ENCODE results near the gene CDPF1. TPM values are rescaled to one million over a fixed set of nuclear protein-coding genes. Genes with fewer than 3 reads are reported as not detected.

The CDPF1 gene, protein sequence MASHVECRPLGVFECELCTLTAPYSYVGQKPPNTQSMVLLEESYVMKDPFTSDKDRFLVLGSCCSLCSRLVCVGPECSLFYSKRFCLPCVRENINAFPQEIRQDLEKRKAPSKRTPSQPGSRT
- total RNA-seq, result 10 to 100 TPM in 2 of 3 donors, 1 to 10 TPM in 1; 7.5 to 16.6 (median 13.3) TPM

DNA sequence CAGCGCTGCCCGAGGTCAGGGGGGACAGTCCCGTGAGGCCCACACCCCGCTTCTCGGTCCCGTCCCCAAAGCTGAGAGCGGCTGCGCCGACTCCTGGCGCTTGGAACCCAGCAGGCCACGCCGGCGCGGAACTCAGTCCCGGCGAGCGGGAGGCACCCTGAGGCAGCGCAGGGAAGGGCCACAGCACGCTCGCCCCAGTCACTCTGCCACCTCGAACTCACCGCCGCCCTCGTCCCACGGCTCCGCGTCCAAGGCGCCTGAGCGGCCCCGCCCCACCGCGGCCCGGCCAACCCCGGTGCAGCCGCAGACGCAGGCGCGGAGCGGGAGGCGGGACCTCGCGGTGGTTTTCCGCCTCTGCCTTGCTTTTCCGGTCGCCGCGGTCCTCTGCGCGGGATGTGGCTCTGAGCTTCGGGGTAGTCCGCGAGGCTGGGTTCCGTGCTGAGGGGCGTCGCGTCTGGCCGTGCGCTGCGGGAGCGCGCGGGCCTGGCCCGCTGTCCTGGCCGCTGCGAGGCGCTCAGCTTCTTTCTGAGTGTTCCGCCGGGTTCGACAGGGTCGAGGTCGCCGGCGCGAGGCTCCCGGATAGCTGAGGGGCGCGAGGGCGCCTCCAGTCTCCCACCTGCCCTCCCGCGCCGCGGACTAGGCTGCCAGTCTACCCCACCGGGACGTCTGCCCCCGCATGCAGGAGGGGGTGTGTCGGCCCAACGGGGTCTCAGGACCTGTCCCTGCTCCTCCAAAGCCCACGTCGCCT lies at the start of gene CDPF1:
Gene CDPF1, minus strand, starts transcription at position 259 of the 748 bp plus-strand sequence. CDS start 2,009 bp downstream, outside the sequence.
- Histone ChIP-seq H3K36me3 (no peaks in the 10 kb centered on the region), H3K27ac (peak within 1 kb of the TSS; percentile 83 to 86), H3K4me3 (peak within 1 kb of the TSS; percentile 81 to 88 (median 82)), H3K27me3 (no peaks in the 10 kb centered on the region), H3K4me1 (peaks cover 0 to 5% of the 10 kb centered on the region in 2 donors), H3K9me3 (no peaks in the 10 kb centered on the region)
- TF ChIP-seq, protein P1, sequence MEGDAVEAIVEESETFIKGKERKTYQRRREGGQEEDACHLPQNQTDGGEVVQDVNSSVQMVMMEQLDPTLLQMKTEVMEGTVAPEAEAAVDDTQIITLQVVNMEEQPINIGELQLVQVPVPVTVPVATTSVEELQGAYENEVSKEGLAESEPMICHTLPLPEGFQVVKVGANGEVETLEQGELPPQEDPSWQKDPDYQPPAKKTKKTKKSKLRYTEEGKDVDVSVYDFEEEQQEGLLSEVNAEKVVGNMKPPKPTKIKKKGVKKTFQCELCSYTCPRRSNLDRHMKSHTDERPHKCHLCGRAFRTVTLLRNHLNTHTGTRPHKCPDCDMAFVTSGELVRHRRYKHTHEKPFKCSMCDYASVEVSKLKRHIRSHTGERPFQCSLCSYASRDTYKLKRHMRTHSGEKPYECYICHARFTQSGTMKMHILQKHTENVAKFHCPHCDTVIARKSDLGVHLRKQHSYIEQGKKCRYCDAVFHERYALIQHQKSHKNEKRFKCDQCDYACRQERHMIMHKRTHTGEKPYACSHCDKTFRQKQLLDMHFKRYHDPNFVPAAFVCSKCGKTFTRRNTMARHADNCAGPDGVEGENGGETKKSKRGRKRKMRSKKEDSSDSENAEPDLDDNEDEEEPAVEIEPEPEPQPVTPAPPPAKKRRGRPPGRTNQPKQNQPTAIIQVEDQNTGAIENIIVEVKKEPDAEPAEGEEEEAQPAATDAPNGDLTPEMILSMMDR (IDR thresholded peaks at IDR 0.05), result no peak
- TF ChIP-seq POLR2A (IDR thresholded peaks at IDR 0.05) (peak; percentile 52), POLR2AphosphoS5 (IDR thresholded peaks at IDR 0.05) (peak; percentile 58 to 77 (median 70))
- DNase-seq (ENCODE audit: low spot score in 2 of 2), result peak; percentile 80 to 91
- intact Hi-C loops (cut with DNase I; ENCODE audit: low total_unique reads), result loop anchor here (1.0 kb wide), 1 partner anchor 87 kb away; no protein-coding TSS in a partner anchor

DNA sequence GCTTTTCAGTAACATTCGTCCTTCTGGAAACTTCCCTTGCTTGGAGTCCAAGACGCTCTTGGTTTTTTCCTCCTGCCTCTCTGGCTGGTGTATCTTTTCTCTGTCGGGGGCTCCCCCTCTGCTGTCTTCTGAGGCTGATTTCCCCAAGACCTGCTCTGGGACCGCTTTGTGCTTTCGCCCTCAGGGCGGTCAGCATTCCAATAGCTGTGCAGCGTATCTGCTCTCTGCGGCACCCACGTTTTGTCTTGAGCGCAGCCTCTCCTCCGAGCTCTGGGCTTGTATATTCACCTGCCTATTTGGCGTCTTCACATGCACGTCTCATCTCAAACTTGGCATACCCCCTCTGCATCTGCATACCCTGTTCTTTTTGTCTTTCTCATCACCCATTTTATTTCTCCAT lies 49.0 kb upstream of the CDPF1 start:
- no peak for TF ChIP-seq POLR2AphosphoS5 (IDR thresholded peaks at IDR 0.05)
- TF ChIP-seq, protein P1 (IDR thresholded peaks at IDR 0.05), result no peak
- TF ChIP-seq POLR2A (IDR thresholded peaks at IDR 0.05), result no peak
- intact Hi-C loops (cut with DNase I; ENCODE audit: low total_unique reads), result loop anchor here (10.0 kb wide), 2 partner anchors 164 to 304 kb away; no protein-coding TSS in a partner anchor
- no peaks in the 10 kb centered on the region for H3K36me3 ChIP-seq
- H3K4me1 ChIP-seq, result peaks cover 0 to 3% of the 10 kb centered on the region in 2 donors
- H3K9me3 ChIP-seq, result no peaks in the 10 kb centered on the region
- H3K27ac ChIP-seq, result no peak overlapping the region
- no peak overlapping the region for H3K4me3 ChIP-seq
- no peak for DNase-seq (ENCODE audit: low spot score in 2 of 2)
- no peaks in the 10 kb centered on the region for H3K27me3 ChIP-seq

DNA sequence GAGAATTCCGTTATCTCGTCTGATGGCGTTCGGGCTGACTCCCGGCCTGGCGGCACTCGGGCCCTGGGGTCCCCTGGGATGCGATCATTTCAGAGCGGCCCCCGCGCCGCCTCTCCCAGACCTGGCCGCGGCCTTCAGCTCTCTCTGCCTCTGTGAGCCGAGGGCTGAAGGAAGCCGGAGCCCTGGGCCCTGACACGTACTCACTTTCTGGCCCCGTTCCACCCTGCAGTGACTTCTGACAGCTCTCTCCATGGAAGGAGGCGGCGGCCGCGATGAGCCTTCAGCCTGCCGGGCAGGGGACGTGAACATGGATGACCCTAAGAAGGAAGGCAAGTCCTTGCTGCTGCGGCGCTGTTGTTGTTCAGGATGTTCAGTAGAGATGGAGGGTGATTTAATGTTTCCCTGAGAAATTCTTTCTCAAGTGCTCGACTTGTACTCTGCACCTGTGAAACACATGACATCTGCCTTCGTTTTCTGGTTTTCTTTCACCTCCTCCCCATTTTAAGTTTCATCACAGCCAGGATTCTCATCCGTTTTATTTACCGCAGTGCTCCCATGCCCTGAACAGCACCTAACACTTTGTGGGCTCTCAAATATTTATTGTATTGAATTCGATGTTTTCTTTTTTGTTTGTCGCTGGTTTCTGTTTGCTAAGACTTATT lies 47.2 kb upstream of the CDPF1 start:
- no peak for DNase-seq (ENCODE audit: low spot score in 2 of 2)
- TF ChIP-seq POLR2AphosphoS5 (IDR thresholded peaks at IDR 0.05) (no peak), POLR2A (IDR thresholded peaks at IDR 0.05) (no peak)
- TF ChIP-seq, protein P1 (IDR thresholded peaks at IDR 0.05), result no peak
- peaks cover 6% of the 10 kb centered on the region for H3K36me3 ChIP-seq
- no peaks in the 10 kb centered on the region for H3K27me3 ChIP-seq
- peaks cover 0 to 1% of the 10 kb centered on the region in 2 donors for H3K9me3 ChIP-seq
- peak overlapping the region; percentile 50 to 76 (median 67) for H3K4me3 ChIP-seq
- intact Hi-C loops (cut with DNase I; ENCODE audit: low total_unique reads), result loop anchor here (10.0 kb wide), 2 partner anchors 162 to 302 kb away; no protein-coding TSS in a partner anchor
- peaks cover 0 to 3% of the 10 kb centered on the region in 2 donors for H3K4me1 ChIP-seq
- H3K27ac ChIP-seq, result peak overlapping the region; percentile 2 to 95

DNA sequence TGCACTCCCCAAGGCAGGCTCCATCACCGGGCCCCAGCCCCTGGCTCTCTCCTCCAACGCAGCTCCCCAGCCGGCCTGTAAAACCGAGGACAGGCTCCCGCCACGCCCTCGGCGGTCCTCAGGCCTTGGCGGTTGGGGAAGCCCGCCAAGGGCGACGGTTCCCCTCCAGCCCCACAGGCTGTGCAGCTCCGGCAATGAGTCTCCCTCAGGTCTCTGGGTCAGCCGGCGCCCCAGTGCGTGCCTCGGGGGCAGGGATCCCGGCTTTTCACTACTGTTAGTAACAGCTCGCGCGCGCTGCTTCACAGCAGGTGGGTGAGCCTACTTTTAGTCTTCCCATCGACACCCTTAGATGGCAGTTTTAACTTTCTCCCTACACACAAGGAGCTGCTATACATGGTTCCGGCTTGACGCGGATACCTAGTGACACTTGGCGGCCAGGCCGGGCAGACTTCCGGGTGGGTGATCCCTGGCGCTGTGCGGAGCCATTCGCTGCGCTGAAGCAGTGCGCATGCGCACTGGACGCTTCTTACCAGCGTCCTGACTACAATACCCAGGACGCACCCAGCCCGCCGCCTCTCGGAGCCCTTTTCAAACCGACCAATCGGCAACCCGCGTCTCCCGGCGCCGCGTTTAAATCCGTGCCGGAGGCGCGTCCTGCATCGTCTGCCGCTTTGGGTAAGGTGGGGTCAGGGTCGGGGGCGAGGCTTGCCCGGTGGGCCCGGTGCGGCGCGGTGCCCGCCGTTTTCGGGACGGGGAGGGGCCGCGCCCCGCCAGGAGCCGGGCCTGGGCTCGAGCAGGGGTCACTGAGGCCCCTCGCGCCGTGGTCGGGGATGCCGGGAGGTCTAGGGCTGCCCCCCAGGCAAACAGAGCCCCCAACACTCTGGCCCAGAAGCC lies 46.4 kb upstream of the CDPF1 start, which contains the start of gene GTSE1:
Gene GTSE1, plus strand, starts transcription at position 614 of the 894 bp plus-strand sequence. CDS start 531 bp downstream, outside the sequence.
- H3K27ac ChIP-seq, result peak within 1 kb of the TSS; percentile 95
- H3K27me3 ChIP-seq, result no peaks in the 10 kb centered on the region
- peaks cover 11% of the 10 kb centered on the region for H3K36me3 ChIP-seq
- peak; percentile 96 to 97 for DNase-seq (ENCODE audit: low spot score in 2 of 2)
- intact Hi-C loops (cut with DNase I; ENCODE audit: low total_unique reads), result loop anchor here (10.0 kb wide), 2 partner anchors 162 to 302 kb away; no protein-coding TSS in a partner anchor
- peaks cover 0 to 3% of the 10 kb centered on the region in 2 donors for H3K4me1 ChIP-seq
- H3K4me3 ChIP-seq, result peak within 1 kb of the TSS; percentile 50 to 76 (median 67)
- H3K9me3 ChIP-seq, result peaks cover 2 to 9% of the 10 kb centered on the region in 2 donors
- TF ChIP-seq, protein P1 (IDR thresholded peaks at IDR 0.05), result no peak
- peak; percentile 71 to 84 (median 80) for TF ChIP-seq POLR2AphosphoS5 (IDR thresholded peaks at IDR 0.05)
- TF ChIP-seq POLR2A (IDR thresholded peaks at IDR 0.05), result peak; percentile 34
